GM11168 (cell line): Measurements from ENCODE around the gene WDR93.

Source experiments
- in situ Hi-C: fragments of 300-500 bp; cut with MboI; formaldehyde crosslinking; loops from one replicate; pipeline ENCODE4 v1.12.0; 2022; ENCODE audit warnings: low sequenced_read_pairs; ENCODE audit not compliant: unreplicated experiment

WDR93 gene

GRCh38 chr15:89690276-89691218, at the start of gene WDR93, which contains the start of gene PEX11A:
TSS of gene WDR93 (plus strand) at chr15:89690811. CDS start at chr15:89701747, 10,936 bp downstream.
TSS of gene PEX11A (minus strand) at chr15:89690754. CDS start at chr15:89690632, 122 bp downstream.
- in situ Hi-C loops: no loop called here

- in situ Hi-C loops: no loop called here
These were observed 49.6 kb upstream of the WDR93 start for GRCh38 chr15:89641053-89641452.

GRCh38 chr15:89642106-89642505, 48.5 kb upstream of the WDR93 start:
- in situ Hi-C loops: no loop called here

- in situ Hi-C loops: no loop called here
These were observed 44.9 kb upstream of the WDR93 start for GRCh38 chr15:89645680-89646079.

- in situ Hi-C loops: no loop called here
These were observed 44.0 kb upstream of the WDR93 start for GRCh38 chr15:89646416-89647141.

GRCh38 chr15:89647191-89647851, 43.3 kb upstream of the WDR93 start:
- in situ Hi-C loops: no loop called here

GRCh38 chr15:89648106-89649012, 42.3 kb upstream of the WDR93 start:
- in situ Hi-C loops: no loop called here

GRCh38 chr15:89649013-89649625, 41.5 kb upstream of the WDR93 start:
- in situ Hi-C loops: no loop called here

GRCh38 chr15:89649716-89650115, 40.9 kb upstream of the WDR93 start:
- in situ Hi-C loops: no loop called here

- in situ Hi-C loops: no loop called here
These were observed 38.5 kb upstream of the WDR93 start for GRCh38 chr15:89652131-89652530.

GRCh38 chr15:89652666-89653065, 37.9 kb upstream of the WDR93 start:
- in situ Hi-C loops: no loop called here

- in situ Hi-C loops: no loop called here
These were observed 37.0 kb upstream of the WDR93 start for GRCh38 chr15:89653578-89653977.

GRCh38 chr15:89654301-89654761, 36.3 kb upstream of the WDR93 start:
- in situ Hi-C loops: no loop called here

- in situ Hi-C loops: no loop called here
These were observed 35.5 kb upstream of the WDR93 start, which contains the start of gene KIF7 for GRCh38 chr15:89654847-89655805. TSS of gene KIF7 (minus strand) at chr15:89655467. CDS start at chr15:89652930, 2,537 bp downstream.

- in situ Hi-C loops: no loop called here
These were observed 34.3 kb upstream of the WDR93 start for GRCh38 chr15:89656116-89656815.

- in situ Hi-C loops: no loop called here
These were observed 32.9 kb upstream of the WDR93 start for GRCh38 chr15:89657686-89658200.

- in situ Hi-C loops: no loop called here
These were observed 31.3 kb upstream of the WDR93 start for GRCh38 chr15:89659295-89659694.
